ENCODE data around the gene DUSP12. TPM values are rescaled to one million over a fixed set of nuclear protein-coding genes. Genes with fewer than 3 reads are reported as not detected.
"Not testable (repeated sequence)": the region's sequence is repeated elsewhere in the genome, so short reads cannot be mapped to it uniquely, and the experiment has no call there.

The DUSP12 gene
- polyA plus RNA-seq, 12 donors, result 20.2 to 29.7 (median 25.1) TPM; not detected in 1

DNA sequence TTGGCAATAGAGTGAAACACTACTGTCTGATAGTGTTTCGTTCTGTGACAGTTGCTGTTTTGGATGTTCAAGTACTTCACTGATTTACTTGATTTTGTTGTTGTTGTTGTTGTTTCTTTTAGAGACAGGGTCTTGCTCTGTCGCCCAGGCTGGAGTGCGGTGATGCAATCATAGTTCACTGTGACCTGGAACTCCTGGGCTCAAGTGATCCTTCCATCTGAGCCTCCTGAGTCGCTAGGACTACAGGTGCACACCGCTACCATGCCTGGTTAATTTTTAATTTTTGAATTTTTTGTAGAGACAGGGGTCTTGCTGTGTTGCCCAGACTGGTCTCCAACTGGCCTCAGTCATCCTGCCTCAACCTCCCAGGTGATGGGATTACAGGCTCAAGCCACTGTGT is 18.9 kb downstream of the DUSP12 start:
- no peak for DNase-seq

DNA sequence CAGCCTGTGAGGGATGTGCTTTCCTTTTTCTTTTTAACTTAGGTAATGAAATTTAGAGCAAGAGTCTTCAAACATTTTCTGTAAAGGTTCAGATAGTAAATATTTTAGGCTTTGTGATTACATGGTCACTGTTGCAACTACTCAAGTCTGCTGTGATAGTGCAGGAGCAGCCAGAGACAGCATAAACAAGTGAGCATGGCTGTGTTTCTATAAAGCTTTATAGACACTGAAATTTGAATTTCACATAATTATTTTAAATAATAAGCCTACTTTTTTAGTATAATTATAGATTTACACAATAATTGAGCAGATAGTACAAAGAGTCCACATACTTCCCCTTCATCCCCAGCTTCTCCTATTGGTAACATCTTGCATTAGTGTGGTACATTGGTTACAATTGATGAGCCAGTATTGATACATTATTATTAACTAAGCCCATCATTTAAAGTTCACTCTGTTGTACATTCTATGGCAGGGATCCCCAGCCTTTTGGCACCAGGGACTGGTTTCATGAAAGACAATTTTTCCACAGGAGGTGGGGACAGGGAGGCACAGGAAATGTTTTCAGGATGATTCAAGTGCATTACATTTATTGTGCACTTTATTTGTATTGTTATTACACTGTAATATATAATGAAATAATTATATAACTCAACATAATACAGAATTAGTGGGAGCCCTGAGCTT is 19.5 kb downstream of the DUSP12 start:
- DNase-seq, result no peak

DNA sequence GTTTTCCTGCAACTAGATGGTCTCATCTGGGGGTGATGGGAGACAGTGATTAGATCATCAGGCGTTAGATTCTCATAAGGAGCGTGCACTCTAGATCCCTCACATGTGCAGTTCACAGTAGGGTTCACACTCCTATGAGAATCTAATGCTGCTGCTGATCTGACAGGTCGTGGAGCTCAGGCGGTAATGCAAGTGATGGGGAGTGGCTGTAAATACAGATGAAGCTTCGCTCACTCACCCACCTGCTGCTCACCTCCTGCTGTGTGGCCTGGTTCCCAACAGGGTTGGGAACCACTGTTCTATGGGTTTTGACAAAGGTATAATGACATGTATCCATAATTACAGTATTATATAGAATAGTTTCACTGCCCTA is 20.1 kb downstream of the DUSP12 start:
- not testable (repeated sequence) for DNase-seq

DNA sequence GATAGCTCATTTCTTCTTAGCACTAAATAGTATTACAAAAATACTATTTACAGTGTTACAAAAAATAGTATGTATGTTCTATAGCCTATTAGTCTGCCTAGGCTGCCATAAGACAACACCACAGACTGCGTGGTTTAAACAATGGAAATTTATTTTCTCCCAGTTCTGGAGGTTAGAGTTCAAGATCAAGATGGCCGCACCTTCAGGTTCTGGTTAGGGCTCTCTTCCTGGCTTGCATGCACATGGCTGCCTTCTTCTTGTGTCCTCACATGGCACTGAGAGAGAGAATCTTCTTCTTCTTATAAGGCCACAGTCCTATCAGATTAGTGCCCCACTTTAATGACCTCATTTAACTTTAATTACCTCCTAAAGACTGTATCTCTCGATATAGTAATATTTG is 20.7 kb downstream of the DUSP12 start:
- DNase-seq, result no peak

DNA sequence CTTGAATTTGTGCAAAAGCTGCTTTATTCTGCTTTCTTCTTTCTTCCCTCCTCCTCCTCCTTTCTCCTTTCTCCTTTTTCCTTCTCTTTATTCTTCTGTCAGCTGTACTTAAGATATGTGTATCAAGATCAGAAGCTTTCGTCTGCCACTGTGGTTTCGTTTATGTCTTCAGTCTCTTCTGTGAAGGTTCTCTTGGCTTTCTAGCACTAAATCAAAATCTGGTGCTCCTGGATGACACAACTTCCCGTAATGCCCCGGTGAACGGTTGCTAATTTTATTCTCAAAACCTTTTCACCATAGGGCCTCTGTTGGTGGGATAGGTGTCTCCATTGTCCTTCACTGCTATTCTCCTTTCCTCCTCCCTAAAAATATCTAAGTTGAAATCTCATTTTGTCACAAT is 21.6 kb downstream of the DUSP12 start:
- no peak for DNase-seq

DNA sequence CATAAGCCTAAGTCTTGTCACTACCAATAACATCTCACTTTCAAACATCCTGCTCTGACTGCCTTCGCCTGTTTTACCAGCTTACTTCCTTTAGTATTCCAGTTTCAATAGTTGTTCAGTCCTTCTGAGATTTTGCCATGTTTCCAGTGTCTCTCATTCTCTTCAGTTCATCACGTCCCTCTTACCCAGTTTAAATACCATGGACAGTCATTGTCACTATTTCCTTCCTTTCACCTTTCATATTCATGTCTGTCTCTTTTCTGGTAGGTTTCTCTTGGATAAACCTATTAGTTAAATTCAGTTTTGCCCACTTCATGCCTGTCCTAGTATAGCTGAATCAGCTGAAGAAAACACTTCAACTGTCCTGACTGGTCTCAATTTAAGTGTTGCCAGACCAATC is 22.4 kb downstream of the DUSP12 start:
- DNase-seq, result no peak

DNA sequence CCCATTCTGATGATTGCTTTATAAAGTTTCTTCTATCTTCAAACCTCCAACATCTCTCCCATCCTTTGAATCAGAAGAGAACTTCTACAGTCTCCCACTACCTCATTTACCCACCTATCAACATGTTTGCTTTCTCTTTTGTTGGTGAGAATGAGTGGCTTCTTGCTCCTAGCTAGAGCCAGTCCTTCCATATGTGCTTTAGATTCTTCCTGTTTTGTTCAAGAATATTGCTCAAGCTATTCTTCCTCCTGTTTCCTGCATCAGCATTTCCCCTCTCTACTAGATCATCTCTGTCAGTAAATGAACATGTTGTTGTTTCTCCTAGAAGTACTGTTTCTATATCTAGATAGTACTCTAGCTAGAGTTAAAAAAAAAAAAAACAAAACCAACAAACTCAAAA is 22.8 kb downstream of the DUSP12 start:
- DNase-seq, result no peak

DNA sequence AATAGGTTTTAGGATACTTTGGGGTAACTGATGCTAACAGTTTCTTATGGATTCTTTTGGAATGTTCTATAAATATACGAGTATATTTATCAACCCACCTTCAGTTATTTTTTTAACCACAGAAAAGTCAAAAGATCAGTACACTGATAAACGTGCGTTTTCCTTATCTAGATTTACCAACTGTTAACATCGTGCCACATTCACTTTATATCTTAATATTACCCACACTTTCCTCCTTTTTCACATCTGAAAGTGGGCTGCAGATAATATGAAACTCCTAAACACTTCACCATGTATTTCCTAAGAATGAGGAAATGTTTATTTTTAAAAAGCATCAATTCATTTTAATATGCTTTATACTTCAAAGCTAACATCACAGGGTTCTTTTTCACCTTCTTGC is 24.2 kb downstream of the DUSP12 start:
- DNase-seq, result no peak

DNA sequence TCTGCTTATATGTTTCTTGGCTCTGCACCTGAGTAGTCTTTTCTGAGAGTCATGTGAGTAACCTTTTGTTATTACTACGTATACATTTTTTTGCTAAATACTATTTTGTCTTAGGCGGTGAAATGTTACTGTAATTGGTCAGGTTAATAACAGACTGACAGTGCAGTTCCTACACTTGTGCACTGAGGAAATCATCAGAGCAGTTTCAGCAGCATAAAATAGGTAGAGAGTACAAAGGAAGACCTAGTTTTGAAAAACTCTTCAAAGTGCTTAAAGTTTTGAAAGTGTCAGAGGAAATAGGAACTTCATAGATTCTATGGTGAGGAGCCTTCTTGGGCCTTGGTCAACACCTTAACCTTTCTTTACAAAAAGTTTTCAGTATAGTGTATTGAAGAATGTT is 27.7 kb downstream of the DUSP12 start:
- no peak for DNase-seq

DNA sequence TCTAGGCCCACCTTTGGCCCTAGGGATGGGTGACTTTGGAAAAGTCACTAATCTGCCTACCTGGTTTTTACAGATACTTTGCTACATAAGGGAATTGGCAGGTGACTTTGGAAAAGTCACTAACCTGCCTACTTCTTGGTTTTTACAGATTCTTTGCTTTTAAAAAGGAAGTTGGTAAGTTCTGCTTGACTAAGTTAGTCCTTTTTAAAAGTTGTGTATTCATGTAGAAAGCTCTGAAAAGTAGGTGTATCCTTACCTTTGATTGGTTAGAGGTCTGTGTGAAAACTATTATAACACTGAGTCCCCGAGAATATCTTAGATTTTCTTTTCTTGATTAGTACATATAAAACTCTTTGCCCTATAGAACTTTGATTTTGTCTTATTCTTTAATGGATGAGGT is 28.9 kb downstream of the DUSP12 start:
- no peak for DNase-seq

DNA sequence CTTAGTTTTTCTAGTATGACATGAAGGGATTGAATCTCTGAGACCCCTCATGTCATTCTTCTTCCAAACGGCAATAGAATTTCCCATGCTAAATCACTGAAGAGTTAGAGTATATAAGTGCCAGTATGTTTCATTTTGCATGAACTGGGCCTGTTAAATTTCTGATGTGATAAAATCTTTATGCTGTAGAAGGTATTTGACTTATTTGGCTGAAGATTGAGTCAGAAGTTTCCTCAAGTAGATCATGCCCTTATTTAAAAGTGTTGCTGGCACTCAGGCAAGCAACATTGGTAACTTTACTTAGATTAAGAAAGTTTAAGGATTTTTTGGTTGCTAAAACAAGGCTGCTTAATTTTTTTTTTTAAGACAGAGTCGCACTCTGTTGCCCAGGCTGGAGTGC is 29.8 kb downstream of the DUSP12 start:
- no peak for DNase-seq

DNA sequence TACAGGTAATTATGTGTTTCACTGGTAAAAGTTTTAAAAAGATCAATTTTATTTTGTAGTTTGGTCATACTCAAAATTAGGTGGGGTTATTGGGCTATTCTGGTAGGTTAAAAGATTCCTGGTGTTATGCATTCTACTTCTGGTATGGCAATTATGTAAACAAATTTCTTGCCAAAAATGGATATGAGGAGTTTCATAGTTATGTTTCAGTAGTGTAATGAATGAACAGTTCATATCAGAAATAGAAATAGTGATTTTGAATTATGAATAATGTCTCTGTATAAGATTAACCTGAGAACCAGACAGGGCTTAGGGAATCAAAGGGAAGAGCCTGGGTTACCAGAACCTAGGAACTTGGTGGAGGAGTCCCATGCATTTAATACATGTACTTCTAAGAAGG is 32.4 kb downstream of the DUSP12 start:
- no peak for DNase-seq

DNA sequence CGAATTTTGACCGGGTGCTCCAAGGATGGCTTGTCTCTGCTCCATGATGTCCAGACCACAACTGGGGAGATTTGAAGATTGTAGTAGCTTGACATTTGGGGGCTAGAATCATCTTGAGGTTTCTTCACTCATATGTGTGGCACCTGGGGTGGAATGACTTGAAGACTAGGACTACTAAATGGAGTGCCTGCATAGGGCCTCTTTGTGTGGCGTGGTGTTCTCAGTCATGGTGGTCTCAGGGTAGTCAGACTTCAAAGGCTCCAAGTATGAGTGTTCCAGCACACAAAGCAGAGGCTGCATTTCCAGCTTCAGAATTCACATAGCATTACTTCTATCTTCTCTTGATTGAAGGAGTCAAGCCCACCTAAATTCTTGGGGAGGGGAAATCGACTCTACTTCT is 33.3 kb downstream of the DUSP12 start:
- DNase-seq, result no peak

DNA sequence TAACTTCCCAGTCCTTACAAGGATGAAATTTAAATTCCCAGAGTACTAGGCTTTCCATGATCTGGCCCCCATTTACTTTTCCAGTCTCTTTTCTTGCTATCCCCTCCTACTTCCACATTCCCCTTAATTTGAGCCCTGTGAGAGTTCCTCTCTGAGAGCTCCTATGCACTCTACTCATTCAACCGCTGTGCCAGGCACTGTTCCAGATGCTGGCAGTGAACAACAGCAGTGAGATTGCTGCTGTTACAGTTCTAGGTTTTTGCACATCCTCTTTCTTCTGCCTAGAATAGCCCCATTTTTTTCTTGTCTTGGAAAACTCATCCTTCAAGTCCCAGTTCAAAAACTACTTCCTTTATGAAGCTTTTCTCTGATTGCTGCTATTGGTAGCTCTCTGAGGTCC is 35.4 kb downstream of the DUSP12 start:
- no peak for DNase-seq

DNA sequence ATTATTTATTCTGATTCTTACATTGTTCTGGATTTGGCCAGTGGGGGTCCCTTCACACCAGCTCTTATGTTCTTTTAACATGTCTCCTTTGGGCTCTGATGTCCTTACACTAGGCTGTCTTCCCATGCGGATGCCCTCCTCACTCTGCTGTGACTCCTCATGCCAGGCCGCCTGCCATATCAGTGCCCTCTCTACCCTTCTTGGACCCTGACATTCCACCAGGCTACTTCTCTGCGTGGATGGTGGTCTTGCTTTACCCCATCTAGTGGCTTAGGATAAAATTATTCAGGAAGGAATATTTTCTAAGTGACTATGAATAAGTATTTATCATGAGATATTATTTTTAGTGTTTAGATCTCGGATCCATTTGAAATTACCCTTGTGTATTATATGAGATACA is 37.8 kb downstream of the DUSP12 start:
- DNase-seq, result no peak

DNA sequence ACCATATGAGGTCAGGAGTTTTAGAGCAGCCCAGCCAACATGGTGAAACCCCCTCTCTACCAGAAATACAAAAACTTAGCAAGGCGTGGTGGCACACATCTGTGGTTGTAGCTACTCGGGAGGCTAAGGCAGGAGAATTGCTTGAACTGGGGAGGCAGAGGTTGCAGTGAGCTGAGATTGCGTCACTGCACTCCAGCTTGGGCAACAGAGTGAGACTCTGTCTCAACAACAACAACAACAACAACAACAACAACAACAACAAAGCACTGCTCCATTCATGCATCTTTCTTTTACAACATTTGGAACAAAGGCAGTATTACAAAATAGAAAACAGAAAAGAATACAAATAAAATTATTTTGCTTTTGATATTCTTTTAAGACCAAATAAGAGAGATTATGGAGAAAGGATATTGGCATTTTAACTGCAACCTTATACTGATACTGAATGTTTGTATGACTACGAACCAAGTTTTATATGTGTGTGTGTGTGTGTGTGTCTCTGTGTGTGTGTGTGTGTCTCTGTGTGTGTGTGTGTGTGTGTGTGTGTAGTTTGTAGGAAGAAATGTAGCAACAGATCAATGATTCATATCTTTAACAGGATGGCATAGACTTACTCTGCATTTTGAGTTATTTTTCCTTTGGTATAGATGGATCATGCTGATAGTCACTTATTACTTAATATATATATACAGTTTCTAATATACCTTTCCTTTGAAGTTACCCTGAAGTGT is 41.2 kb downstream of the DUSP12 start:
- no peak for DNase-seq

DNA sequence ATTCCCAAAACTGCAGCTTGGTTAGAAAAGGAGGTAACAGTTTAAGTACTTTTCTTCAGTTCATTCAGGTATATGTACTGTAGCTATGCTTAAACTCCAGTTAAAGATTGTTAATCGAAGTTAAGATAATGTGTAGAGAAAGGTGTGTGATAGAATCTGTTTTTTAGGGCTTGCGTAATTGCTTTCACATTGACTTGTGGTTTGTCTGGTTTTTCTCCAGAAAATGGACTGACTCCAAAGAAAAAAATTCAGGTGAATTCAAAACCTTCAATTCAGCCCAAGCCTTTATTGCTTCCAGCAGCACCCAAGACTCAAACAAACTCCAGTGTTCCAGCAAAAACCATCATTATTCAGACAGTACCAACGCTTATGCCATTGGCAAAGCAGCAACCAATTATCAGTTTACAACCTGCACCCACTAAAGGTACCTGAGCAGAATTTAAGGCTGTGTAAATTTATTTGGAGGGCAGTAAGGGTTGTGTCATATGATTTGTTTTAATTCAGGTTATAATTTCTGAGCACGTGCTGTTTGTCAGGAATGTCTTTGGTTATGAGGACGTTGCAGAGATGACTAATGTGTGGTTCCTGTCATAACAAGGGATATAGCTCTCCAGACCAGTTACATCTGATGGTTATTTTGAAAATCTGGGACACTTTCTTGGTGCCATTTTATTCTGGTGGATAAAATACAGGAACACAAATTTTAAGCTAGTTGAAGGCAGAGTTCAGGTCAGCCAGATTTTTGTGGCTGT is 42.5 kb downstream of the DUSP12 start:
- no peak for DNase-seq

DNA sequence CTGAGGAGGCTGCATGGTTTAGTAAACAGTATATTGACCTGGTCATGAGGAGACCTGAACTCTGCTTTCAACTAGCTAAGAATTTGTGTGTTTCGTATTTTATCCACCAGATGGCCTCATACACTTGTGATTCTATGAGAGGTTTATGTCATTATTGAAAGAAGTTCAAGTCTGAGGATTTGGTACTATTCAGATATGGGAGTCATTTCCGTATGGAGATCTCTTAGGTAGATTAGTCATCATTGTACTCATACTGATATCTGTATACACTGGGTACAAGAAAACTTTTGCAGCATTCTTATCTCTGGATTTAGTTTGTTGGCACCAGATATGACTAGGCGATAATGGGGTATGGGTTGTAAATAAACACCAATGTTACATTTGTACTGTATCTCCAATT is 43.2 kb downstream of the DUSP12 start:
- DNase-seq, result peak; percentile 64

DNA sequence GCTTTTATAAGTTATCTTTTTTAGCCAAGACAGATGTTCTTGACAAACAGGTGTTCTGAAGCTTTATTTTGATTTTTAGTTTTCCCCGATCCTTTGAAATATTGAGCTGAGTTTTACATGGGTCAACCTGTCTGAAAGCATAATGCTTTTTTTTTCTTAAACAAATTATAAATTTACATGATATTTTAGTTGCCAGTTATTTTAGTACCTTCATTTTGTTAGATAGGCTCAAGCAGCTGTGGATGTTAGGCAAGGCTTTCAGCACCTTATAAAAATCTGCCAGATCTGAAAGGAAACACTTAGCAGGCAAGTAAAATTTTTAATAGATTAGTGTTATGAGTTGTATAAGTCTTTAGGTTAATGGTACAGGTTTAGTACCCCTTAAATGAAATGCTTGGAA is 50.2 kb downstream of the DUSP12 start:
- DNase-seq, result no peak

DNA sequence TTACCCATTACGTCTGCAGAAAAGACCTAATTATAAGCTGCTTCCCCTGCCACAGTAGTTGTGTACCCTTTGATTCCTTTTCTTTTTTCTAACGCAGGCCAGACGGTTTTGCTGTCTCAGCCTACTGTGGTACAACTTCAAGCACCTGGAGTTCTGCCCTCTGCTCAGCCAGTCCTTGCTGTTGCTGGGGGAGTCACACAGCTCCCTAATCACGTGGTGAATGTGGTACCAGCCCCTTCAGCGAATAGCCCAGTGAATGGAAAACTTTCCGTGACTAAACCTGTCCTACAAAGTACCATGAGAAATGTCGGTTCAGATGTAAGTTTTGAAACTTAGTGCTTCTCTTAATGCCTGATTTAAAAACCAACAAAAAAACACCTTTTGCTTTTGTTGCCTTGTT is 52.4 kb downstream of the DUSP12 start:
- DNase-seq, result no peak

DNA sequence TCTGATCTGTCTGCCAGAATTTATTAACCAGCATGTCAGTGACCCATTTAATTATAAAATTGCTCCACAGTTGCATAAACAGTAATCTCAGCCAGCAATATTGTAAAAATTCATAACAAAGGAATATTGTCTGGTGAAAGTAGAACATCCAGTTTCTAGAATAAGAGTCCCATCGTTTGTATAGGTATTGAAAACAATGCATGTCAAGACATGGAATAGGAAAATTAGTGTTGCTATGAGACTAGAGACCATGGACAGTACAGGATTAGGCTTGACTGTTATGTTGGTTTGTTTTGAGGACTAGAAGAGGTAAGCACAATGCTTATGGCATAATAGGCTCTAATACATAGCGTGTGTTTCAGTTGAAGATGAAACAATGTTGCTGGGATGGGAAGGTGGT is 53.6 kb downstream of the DUSP12 start:
- DNase-seq, result no peak

DNA sequence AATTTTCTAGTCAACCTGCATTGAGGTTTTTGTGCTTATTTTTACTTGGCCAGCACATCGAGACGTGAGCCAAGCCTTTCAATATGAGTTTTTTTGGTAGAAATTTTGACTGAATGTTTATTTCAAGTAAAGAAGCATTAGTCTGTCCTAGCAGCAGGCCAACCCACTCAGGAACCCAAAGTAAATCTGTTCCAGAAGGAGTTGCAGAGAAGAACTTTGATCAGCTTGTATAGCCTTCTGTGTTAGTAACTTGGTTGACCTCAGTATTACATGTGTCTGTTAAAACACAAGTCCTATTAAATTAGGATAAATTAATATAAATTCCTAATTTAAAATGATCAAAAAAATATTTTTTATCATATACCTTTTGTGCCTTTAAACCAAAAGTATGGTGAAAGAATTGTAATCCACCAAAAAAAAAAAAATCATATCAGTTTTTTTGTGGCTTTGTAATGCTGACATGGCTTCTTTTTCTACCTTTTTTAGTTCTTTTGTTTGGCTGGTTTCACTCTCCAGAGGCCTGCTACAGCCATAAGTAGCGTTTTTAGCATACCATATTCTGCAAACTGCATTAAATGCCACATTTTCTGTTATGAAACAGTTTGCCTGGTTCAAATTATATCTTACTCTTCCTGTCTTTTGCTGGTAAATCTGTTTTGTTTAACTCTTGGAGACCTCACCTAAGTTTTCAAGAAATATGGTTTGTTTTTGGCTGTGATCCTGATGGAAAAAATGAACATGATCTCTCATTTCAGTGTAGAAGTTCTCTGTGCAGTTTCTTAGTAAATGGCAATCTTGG is 56.0 kb downstream of the DUSP12 start:
- DNase-seq, result peak; percentile 62
